C1 segment of cervical spinal cord (tissue), 14 donors: Measurements from ENCODE around the gene DDX1.
"Not testable (repeated sequence)": the region's sequence is repeated elsewhere in the genome, so short reads cannot be mapped to it uniquely, and the experiment has no call there.

ENCODE experiments used
- DNase-seq, 14 donors: peaks; one replicate each; lab custom pipeline; 2025; lab: John Stamatoyannopoulos, UW

The DDX1 gene

DNA sequence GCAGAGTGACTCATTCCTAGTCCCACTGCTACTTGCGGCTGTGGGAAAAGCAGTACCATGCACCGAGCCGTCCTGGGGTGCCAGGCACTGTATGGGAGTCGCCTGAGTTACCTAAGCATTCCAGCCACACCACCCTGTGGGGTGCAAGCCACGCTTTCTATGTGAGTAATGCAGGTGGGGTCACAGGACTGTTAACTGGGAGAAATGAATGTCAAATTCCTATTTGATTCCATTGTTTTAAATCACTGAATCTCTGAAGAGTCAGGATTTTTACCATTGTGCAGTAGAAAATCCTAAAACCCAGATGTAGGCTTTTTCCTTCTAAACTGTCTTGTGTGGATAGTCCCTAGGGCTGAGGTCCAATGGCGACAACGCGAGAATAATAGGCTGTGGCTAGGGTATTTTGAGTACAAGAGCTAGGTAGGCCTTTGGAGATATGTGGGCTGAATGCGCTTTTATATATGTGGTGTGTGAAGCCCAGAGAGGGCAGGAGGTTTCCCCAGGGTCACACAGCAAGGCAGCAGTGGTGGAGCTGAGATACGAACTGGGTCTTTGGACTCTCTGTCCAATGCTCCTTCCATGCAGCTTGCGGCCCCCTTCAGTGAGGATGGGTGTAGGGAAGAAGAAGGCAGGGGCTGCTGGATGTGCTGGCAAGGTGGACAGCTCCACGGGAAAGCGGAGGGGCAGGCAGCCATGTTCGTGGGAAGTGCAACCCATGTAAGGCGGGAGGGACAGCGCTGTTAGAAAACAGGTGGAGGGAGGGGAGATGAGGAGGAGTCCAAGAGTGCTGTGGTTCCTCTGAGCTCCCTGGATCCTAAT lies 83.2 kb downstream of the DDX1 start:
- no peak for DNase-seq

DNA sequence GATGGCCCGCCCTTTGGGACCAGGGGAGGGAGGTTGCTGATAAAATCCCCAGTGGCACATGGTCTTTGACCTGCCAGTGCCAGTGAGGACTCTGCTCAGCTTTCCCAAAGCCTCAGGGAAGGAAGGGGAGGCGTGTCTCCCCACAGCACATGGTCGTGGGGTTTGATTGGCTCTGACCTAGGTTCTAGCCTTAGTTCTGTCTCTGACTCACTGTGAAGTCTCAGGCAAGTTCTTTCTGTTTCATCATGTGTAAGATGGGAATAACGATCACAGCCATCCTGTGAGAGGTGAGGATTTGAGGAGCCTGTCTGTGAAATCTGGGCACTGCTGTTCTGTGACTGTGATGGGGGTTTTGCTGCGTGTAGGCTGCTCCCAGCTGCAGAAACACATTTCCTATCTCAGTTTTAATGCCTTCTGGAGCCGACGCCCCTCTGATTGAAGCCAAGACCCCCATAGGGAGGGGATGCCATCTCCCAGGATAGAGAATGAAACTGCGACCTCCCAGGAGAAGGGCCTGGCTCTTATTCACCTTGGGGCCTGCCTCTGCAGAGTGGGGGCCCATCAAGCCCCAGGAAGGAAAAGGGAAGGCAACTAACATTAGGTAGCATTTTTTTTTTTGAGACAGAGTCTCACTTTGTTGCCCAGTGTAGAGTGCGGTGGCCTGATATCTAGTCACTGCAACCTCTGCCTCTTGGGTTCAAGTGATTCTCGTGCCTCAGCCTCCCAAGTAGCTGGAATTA lies 84.0 kb downstream of the DDX1 start:
- DNase-seq = no peak

DNA sequence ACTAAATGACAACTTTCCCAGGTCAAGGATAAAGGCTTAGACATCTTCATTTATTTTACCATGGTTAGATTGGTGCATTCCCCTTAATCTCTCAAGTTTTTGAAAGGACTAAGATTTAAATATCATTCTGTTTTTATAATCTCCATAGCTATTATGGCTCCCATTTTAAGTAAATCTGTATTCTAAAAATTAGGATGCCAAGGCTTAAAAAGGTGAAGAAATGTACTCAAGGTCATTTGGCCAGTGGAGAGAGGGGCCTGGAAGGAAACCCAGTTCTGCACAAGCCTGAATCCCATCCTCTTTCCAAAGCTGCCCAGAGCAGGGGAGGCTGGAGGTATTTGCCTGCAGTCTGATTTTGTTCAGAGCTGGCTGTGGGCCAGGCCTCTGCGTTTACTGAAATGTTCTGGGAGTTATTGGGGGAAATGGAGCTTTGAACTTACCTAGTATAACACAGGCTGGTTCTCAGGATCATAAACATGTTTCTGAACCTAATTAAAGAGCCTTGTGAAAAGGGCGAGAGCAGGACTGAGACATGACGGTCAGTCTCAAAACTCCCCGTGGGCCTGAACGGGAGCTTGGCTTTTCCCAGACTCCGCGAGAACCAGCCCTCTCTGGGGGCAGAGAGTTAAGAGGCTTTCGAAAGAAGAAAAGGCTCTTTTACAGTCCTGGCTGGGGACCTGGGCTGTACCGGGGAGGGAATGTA lies 85.6 kb downstream of the DDX1 start:
- peak in 1 of 14 donors; percentile 10 for DNase-seq

DNA sequence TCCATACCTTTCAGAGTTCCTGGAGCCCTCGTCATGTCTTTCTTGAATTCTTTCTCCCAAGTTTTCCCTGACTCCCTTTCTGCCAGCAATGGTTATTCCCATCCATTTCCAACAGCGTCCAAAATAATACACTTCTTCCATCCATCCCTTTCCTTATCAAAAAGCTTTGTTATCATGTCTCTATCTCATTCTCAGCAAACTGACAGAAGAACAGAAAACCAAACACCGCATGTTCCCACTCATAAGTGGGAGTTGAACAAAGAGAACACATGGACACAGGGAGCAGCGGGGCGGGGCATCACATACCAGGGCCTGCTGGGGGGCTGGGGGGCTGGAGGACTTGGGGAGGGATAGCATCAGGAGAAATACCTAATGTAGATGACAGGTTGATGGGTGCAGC lies 86.7 kb downstream of the DDX1 start:
- no peak for DNase-seq

DNA sequence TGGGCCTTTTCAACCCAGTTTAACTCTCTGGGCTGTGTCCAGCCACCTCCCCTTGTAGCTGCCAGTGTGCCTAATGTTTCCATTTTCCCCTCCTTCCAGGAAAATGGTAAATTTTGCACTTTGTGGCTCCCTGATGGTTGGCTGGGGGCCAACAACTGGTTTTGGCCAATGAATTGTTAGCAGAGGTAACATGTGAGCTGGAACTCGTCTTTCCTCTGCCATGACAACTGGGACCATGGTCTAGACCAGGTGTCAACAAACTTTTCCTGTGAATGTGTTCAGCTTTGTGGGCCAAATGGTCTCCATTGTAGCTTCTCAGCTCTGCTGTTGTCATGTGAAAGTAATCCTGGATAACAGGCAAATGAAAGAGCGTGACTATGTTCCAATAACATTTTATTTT lies 87.2 kb downstream of the DDX1 start:
- DNase-seq = no peak

DNA sequence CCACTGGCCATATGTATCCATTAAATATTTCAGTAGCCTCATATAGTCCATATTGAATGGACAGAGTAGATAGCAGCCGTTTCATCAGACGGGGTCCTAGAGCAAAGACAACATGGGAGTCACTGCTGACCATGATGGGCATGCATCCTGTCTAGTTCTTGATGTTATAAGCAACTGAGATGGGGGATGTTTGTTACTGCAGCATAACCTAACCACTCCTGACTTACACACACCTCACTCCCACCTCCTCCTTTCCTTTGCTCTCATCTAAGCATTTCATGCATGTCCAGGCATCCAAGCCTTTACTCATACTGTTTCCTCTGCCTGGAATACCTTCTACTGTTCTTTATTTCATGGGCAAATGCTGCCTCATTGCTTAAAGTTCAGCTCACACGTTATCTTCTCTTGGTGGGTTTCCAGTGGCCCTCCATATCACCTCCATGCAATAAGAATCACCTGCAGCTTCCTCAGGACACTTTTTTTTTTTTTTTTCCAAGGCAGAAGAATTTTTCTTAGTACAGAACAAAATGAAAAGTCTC lies 87.8 kb downstream of the DDX1 start:
- DNase-seq = no peak

DNA sequence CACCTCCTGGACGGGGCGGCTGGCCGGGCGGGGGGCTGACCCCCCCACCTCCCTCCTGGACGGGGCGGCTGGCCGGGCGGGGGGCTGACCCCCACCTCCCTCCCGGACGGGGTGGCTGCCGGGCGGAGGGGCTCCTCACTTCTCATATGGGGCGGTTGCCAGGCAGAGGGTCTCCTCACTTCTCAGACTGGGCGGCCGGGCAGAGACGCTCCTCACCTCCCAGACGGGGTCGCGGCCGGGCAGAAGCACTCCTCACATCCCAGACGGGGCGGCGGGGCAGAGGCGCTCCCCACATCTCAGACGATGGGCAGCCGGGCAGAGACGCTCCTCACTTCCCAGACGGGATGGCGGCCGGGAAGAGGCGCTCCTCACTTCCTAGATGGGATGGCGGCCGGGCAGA lies 88.5 kb downstream of the DDX1 start:
- DNase-seq = not testable (repeated sequence)
